GM23338 (cell line): ENCODE data around the gene RAB36. TPM values are rescaled to one million over a fixed set of nuclear protein-coding genes. Genes with fewer than 3 reads are reported as not detected.
A peak's percentile ranks its signal among the peaks of the same experiment; 100 is the strongest.

Source experiments
- ATAC-seq: fragments of 200-7000 bp; cut with Tn5 transposase; 3 replicates; pipeline ENCODE4 v1.9.1; 2020
- DNase-seq: peaks from one replicate; pipeline ENCODE4 v3.0.0-alpha.2; 2015; ENCODE audit warnings: low spot score
- H2AFZ ChIP-seq: fragments of 200-600 bp; sonication (generic); 2 replicates; pipeline ENCODE4 v1.8.0; 2016; ENCODE audit warnings: antibody characterized with exemption, mild to moderate bottlenecking, moderate library complexity
- H3F3A ChIP-seq: fragments of 200-600 bp; sonication (generic); replicated peaks from 2 replicates; pipeline ENCODE4 v1.8.0; 2017; ENCODE audit warnings: antibody characterized with exemption, mixed run types, low read depth
- H3K27ac ChIP-seq: fragments of 200-600 bp; sonication (generic); 2 replicates; pipeline ENCODE4 v1.6.1; 2016; ENCODE audit warnings: low read depth
- H3K27me3 ChIP-seq: fragments of 200-600 bp; sonication (generic); 2 replicates; pipeline ENCODE4 v1.8.0; 2016; ENCODE audit warnings: mild to moderate bottlenecking, mixed run types, moderate library complexity; ENCODE audit not compliant: insufficient read depth
- H3K36me3 ChIP-seq: fragments of 200-600 bp; sonication (generic); 2 replicates; pipeline ENCODE4 v1.8.0; 2016; ENCODE audit warnings: mild to moderate bottlenecking; ENCODE audit not compliant: insufficient read depth
- H3K4me1 ChIP-seq: fragments of 200-600 bp; sonication (generic); 2 replicates; pipeline ENCODE4 v1.8.0; 2016; ENCODE audit warnings: mild to moderate bottlenecking, moderate library complexity; ENCODE audit not compliant: insufficient read depth
- H3K4me2 ChIP-seq: fragments of 200-600 bp; sonication (generic); 2 replicates; pipeline ENCODE4 v1.7.1; 2017; ENCODE audit warnings: mixed run types
- H3K4me3 ChIP-seq: fragments of 200-600 bp; sonication (generic); 2 replicates; pipeline ENCODE4 v1.6.1; 2016; ENCODE audit warnings: mixed run types
- H3K79me2 ChIP-seq: fragments of 200-600 bp; sonication (generic); replicated peaks from 2 replicates; pipeline ENCODE4 v1.8.0; 2017; ENCODE audit warnings: mild to moderate bottlenecking; ENCODE audit not compliant: insufficient read depth
- H3K9me2 ChIP-seq: fragments of 200-600 bp; sonication (generic); 2 replicates; pipeline ENCODE4 v1.8.0; 2017; ENCODE audit not compliant: insufficient read depth
- H4K20me1 ChIP-seq: fragments of 200-600 bp; sonication (generic); replicated peaks from 2 replicates; pipeline ENCODE4 v1.8.0; 2017; ENCODE audit warnings: mild to moderate bottlenecking; ENCODE audit not compliant: insufficient read depth
- H3K27ac Mint-ChIP-seq: 2 replicates; pipeline ENCODE4 v1.8.0; 2020; ENCODE audit warnings: inconsistent platforms, mild to moderate bottlenecking, moderate library complexity, mixed read lengths
- H3K27me3 Mint-ChIP-seq: 3 replicates; pipeline ENCODE4 v1.8.0; 2022; ENCODE audit warnings: low read depth, mild to moderate bottlenecking, moderate library complexity, mixed read lengths, inconsistent platforms; ENCODE audit not compliant: insufficient read depth, poor library complexity
- H3K36me3 Mint-ChIP-seq: 3 replicates; pipeline ENCODE4 v1.8.0; 2021; ENCODE audit warnings: low read depth, mild to moderate bottlenecking, inconsistent platforms, moderate library complexity, mixed read lengths
- H3K4me1 Mint-ChIP-seq: 3 replicates; pipeline ENCODE4 v1.8.0; 2020; ENCODE audit warnings: mild to moderate bottlenecking, inconsistent platforms, mixed read lengths
- H3K4me3 Mint-ChIP-seq: 3 replicates; pipeline ENCODE4 v1.8.0; 2021; ENCODE audit warnings: moderate library complexity, mild to moderate bottlenecking, inconsistent platforms, mixed read lengths
- H3K9me3 Mint-ChIP-seq: 3 replicates; pipeline ENCODE4 v1.8.0; 2020; ENCODE audit warnings: moderate library complexity, mild to moderate bottlenecking, inconsistent platforms, mixed read lengths
- CREB1 ChIP-seq: fragments of 250-450 bp; sonication (Bioruptor Pico); IDR thresholded peaks from 2 replicates; pipeline ENCODE4 v1.5.0; 2020; ENCODE audit warnings: low read depth, mild to moderate bottlenecking, moderate library complexity
- CTCF ChIP-seq, 2 experiments: fragments of 200-600 bp in 1 of 2; sonication (generic) in 1 of 2; conservative IDR thresholded peaks; 2 replicates each; pipeline versions ENCODE4 v1.5.1 to v1.6.1; 2016 to 2017; ENCODE audit warnings: antibody characterized with exemption in 2 of 2, low read depth in 2 of 2, mild to moderate bottlenecking in 2 of 2, moderate library complexity in 1 of 2
- ETS1 ChIP-seq: IDR thresholded peaks from 2 replicates; pipeline ENCODE4 v1.6.1; 2016; ENCODE audit warnings: antibody characterized with exemption
- EZH2 ChIP-seq: fragments of 200-600 bp; sonication (generic); IDR thresholded peaks from one replicate; pipeline ENCODE4 v1.8.0; 2017; ENCODE audit warnings: antibody characterized with exemption, mild to moderate bottlenecking, low read depth; ENCODE audit not compliant: unreplicated experiment
- EZH2phosphoT487 ChIP-seq: fragments of 200-600 bp; sonication (generic); IDR thresholded peaks from one replicate; pipeline ENCODE4 v1.8.1; 2018; ENCODE audit warnings: antibody characterized with exemption; ENCODE audit not compliant: unreplicated experiment
- JUNB ChIP-seq: IDR thresholded peaks from one replicate; pipeline ENCODE4 v1.6.1; 2016; ENCODE audit warnings: antibody characterized with exemption; ENCODE audit not compliant: unreplicated experiment
- NANOG ChIP-seq: IDR thresholded peaks from 2 replicates; pipeline ENCODE4 v1.6.1; 2016; ENCODE audit warnings: antibody characterized with exemption, borderline replicate concordance
- POLR2AphosphoS5 ChIP-seq: IDR thresholded peaks from 2 replicates; pipeline ENCODE4 v1.6.1; 2016; ENCODE audit warnings: antibody characterized with exemption, low read depth
- REST ChIP-seq: IDR thresholded peaks from one replicate; pipeline ENCODE4 v1.6.1; 2018; ENCODE audit warnings: antibody characterized with exemption; ENCODE audit not compliant: unreplicated experiment
- STAT1 ChIP-seq: IDR thresholded peaks from one replicate; pipeline ENCODE4 v1.6.1; 2016; ENCODE audit warnings: antibody characterized with exemption; ENCODE audit not compliant: unreplicated experiment
- ZNF114 ChIP-seq: fragments of 250-450 bp; sonication (Bioruptor Pico); IDR thresholded peaks from 2 replicates; pipeline ENCODE4 v1.5.0; 2020; ENCODE audit warnings: mild to moderate bottlenecking, moderate library complexity
- ZNF331 ChIP-seq: fragments of 250-450 bp; sonication (Bioruptor Pico); IDR thresholded peaks from 2 replicates; pipeline ENCODE4 v1.5.0; 2020; ENCODE audit warnings: low read depth, mild to moderate bottlenecking, moderate library complexity
- ZNF462 ChIP-seq: fragments of 250-450 bp; sonication (Bioruptor Pico); IDR thresholded peaks from 2 replicates; pipeline ENCODE4 v1.5.0; 2020; ENCODE audit warnings: mild to moderate bottlenecking, moderate library complexity
- polyA plus RNA-seq: library from polyadenylated mRNA; unstranded; fragments of >200 nt; fragmentation: Nextera tagmentation; extraction: Ambion mirVana; gene quantifications from 2 replicates; pipeline ENCODE4 v1.2.1, GENCODE V29; 2016
- total RNA-seq: library from RNA; depleted of rRNA; stranded (reverse); fragments of >200 nt; shearing (Covaris generic); gene quantifications from 2 replicates; pipeline ENCODE4 v1.2.3, GENCODE V29; 2014

RAB36 gene
- total and polyA plus RNA-seq, 2 experiments from 2014 or later, result 0.58 to 1.2 TPM

- ATAC-seq, result no peak; the same call in 2 of the 3 replicates
- DNase-seq, result peak; percentile 28
These were observed 34.4 kb downstream of the RAB36 start for GRCh38 chr22:23179381-23180299.

More at GRCh38 chr22:23179381-23180299, 34.4 kb downstream of the RAB36 start:
- Histone ChIP-seq H3K4me1 (peaks cover 33% of the 10 kb centered on the region), H4K20me1 (peaks cover 24% of the 10 kb centered on the region), H3K4me2 (peak overlapping the region; percentile 76), H2AFZ (peak overlapping the region; percentile 84), H3K4me3 (peak overlapping the region; percentile 50), H3K27me3 (peaks cover 11% of the 10 kb centered on the region), H3K36me3 (no peaks in the 10 kb centered on the region), H3K79me2 (peaks cover 35% of the 10 kb centered on the region), H3K27ac (no peak overlapping the region), H3K9me2 (no peaks in the 10 kb centered on the region), H3F3A (peaks cover 9% of the 10 kb centered on the region; the same call in 1 of the 2 replicates)
- peaks cover 34% of the 10 kb centered on the region for H3K27me3 Mint-ChIP-seq
- no peak overlapping the region; the same call in 1 of the 2 replicates for H3K27ac Mint-ChIP-seq
- H3K4me1 Mint-ChIP-seq, result peaks cover 42% of the 10 kb centered on the region
- TF ChIP-seq CREB1 (CRISPR knock-in tag), result no peak
- TF ChIP-seq ZNF462 (CRISPR knock-in tag), result no peak
- TF ChIP-seq JUNB, result no peak
- no peak for TF ChIP-seq POLR2AphosphoS5
- no peak for TF ChIP-seq CTCF (conservative IDR thresholded peaks at IDR 0.05; ENCODE audit: low read depth in 2 of 2)
- TF ChIP-seq EZH2phosphoT487, result no peak
- TF ChIP-seq ZNF331, result no peak
- no peak for TF ChIP-seq EZH2
- TF ChIP-seq STAT1, result no peak
- TF ChIP-seq ZNF114 (CRISPR knock-in tag), result no peak
- no peak for TF ChIP-seq REST
- TF ChIP-seq ETS1, result no peak
- TF ChIP-seq NANOG, result no peak
- peaks cover 23% of the 10 kb centered on the region for H3K9me3 Mint-ChIP-seq
- peaks cover 42% of the 10 kb centered on the region for H3K36me3 Mint-ChIP-seq
- H3K4me3 Mint-ChIP-seq, result peak overlapping the region; percentile 66
